K562 (cell line): ENCODE results near the gene KCTD15. TPM values are rescaled to one million over a fixed set of nuclear protein-coding genes. Genes with fewer than 3 reads are reported as not detected.

Experiments
- ADNP ChIP-seq: fragments of 200-800 bp; sonication (Bioruptor generic); IDR thresholded peaks from 2 replicates; pipeline ENCODE4 v1.6.1; 2016; ENCODE audit warnings: missing genetic modification characterization, missing compliant biosample characterization
- KLF13 ChIP-seq: fragments of 450-650 bp; IDR thresholded peaks from 2 replicates; pipeline ENCODE4 v1.6.1; 2016; ENCODE audit warnings: missing genetic modification characterization, low read depth, mild to moderate bottlenecking, missing compliant biosample characterization, moderate library complexity, borderline replicate concordance
- REST ChIP-seq, 2 experiments: fragments of 450-650 bp; formaldehyde crosslinking in 1 of 2; IDR thresholded peaks; 2 replicates each; pipeline versions ENCODE4 v1.4.0 to v1.6.1; 2014 to 2020; ENCODE audit warnings: mild to moderate bottlenecking in 2 of 2, borderline replicate concordance in 1 of 2, low read depth in 1 of 2
- polyA plus RNA-seq, 8 experiments: library from polyadenylated mRNA; depleted of rRNA in 4 of 8; stranded (reverse) in 5 of 8; unstranded in 3 of 8; fragments of >200 nt; fragmentation: Nextera tagmentation in 2 of 8; fragmentation: Illumina TruSeq in 1 of 8; extraction: Ambion mirVana in 2 of 8; extraction: Trizol in 1 of 8; gene quantifications; 2 replicates each; pipeline versions ENCODE4 v1.2.1 to v1.2.3, GENCODE V29; 2011 to 2014; ENCODE audit warnings: inconsistent platforms in 1 of 8, missing spikeins in 1 of 8
- total RNA-seq, 7 experiments: library from RNA; depleted of rRNA in 6 of 7; stranded (reverse); fragments of >200 nt in 6 of 7; fragmentation: Illumina TruSeq in 2 of 7; extraction: Trizol in 2 of 7; gene quantifications; 2 replicates each; pipeline versions ENCODE4 v1.2.1 to v1.2.3, GENCODE V29; 2011 to 2021; ENCODE audit warnings: low replicate concordance in 1 of 7

KCTD15 gene
- total and polyA plus RNA-seq, 9 of the 15 experiments (the other 6 are each of a cell fraction or from before 2014, with no cell fraction given) = 1.7 to 49.0 (median 11.8) TPM

- TF ChIP-seq REST (IDR thresholded peaks at IDR 0.05; ENCODE audit: borderline replicate concordance) (no peak), REST (CRISPR knock-in tag; IDR thresholded peaks at IDR 0.05; ENCODE audit: low read depth) (no peak), ADNP (tag) (no peak), KLF13 (tag) (no peak)
These were observed 28.9 kb downstream of the KCTD15 start (continued) for GRCh38 chr19:33825556-33825955.
